OCI-LY7 (cell line): ENCODE measurements around the gene AFF3. TPM values are rescaled to one million over a fixed set of nuclear protein-coding genes. Genes with fewer than 3 reads are reported as not detected.

Source experiments
- BruUV-seq: library from RNA; stranded (reverse); fragments of 400-500 nt; replicated peaks from 2 replicates; lab custom pipeline; 2021; lab: Mats Ljungman, UMichigan
- CTCF ChIA-PET: fragments of 300-600 bp; sonication (Branson Sonifier 250); formaldehyde crosslinking; loops from one replicate; lab custom pipeline; 2022; ENCODE audit warnings: antibody characterized with exemption; ENCODE audit not compliant: unreplicated experiment; lab: Charles Lee
- POLR2A ChIA-PET: fragments of 300-600 bp; sonication (Branson Sonifier 250); formaldehyde crosslinking; loops from one replicate; lab custom pipeline; 2022; ENCODE audit warnings: antibody characterized with exemption; lab: Charles Lee
- DNase-seq: peaks from one replicate; pipeline ENCODE4 v3.0.0-alpha.2; 2015; ENCODE audit warnings: low spot score
- H2AFZ ChIP-seq: fragments of 200-600 bp; sonication (generic), shearing (Covaris generic); 2 replicates; pipeline ENCODE4 v1.6.1; 2014; ENCODE audit warnings: mild to moderate bottlenecking, antibody characterized with exemption, low read length, moderate library complexity
- H3K27ac ChIP-seq: fragments of 200-600 bp; sonication (generic); 2 replicates; pipeline ENCODE4 v1.5.1; 2014; ENCODE audit warnings: mixed run types, low read depth, mild to moderate bottlenecking, moderate library complexity, low read length, inconsistent platforms; ENCODE audit not compliant: poor library complexity, severe bottlenecking
- H3K36me3 ChIP-seq: fragments of 200-600 bp; sonication (generic); 2 replicates; pipeline ENCODE4 v1.6.1; 2014; ENCODE audit warnings: mild to moderate bottlenecking, antibody characterized with exemption, low read length, moderate library complexity, mixed read lengths; ENCODE audit not compliant: insufficient read depth
- H3K4me1 ChIP-seq: fragments of 200-600 bp; sonication (generic); 2 replicates; pipeline ENCODE4 v1.5.1; 2014; ENCODE audit warnings: mild to moderate bottlenecking, low read length; ENCODE audit not compliant: insufficient read depth, poor library complexity, severe bottlenecking
- H3K4me2 ChIP-seq: fragments of 200-600 bp; sonication (generic); 2 replicates; pipeline ENCODE4 v1.6.1; 2014; ENCODE audit warnings: mild to moderate bottlenecking, low read length
- H3K4me3 ChIP-seq: fragments of 200-600 bp; sonication (generic); 2 replicates; pipeline ENCODE4 v1.5.1; 2014; ENCODE audit warnings: mild to moderate bottlenecking, low read depth, low read length; ENCODE audit not compliant: poor library complexity, severe bottlenecking
- H3K79me2 ChIP-seq: fragments of 200-600 bp; sonication (generic); 2 replicates; pipeline ENCODE4 v1.6.1; 2016; ENCODE audit warnings: low read depth, mild to moderate bottlenecking, low read length, moderate library complexity, mixed read lengths; ENCODE audit not compliant: insufficient read depth
- H3K9me2 ChIP-seq: fragments of 200-600 bp; sonication (generic); 2 replicates; pipeline ENCODE4 v1.6.1; 2016; ENCODE audit warnings: mild to moderate bottlenecking, low read length, mixed read lengths; ENCODE audit not compliant: insufficient read depth
- H3K9me3 ChIP-seq: fragments of 200-600 bp; sonication (generic); 2 replicates; pipeline ENCODE4 v1.6.1; 2014; ENCODE audit warnings: mild to moderate bottlenecking, mixed run types, low read length, mixed read lengths
- H4K20me1 ChIP-seq: fragments of 200-600 bp; sonication (generic); 2 replicates; pipeline ENCODE4 v1.6.1; 2014; ENCODE audit warnings: mild to moderate bottlenecking, antibody characterized with exemption, low read length, moderate library complexity, mixed read lengths; ENCODE audit not compliant: insufficient read depth
- CTCF ChIP-seq: fragments of 200-600 bp; sonication (generic); conservative IDR thresholded peaks from 2 replicates; pipeline ENCODE4 v1.5.1; 2014; ENCODE audit warnings: mild to moderate bottlenecking, antibody characterized with exemption, low read length, moderate library complexity, mixed read lengths
- EZH2phosphoT487 ChIP-seq: fragments of 200-600 bp; sonication (generic); IDR thresholded peaks from 2 replicates; pipeline ENCODE4 v1.6.1; 2018; ENCODE audit warnings: low read depth, borderline replicate concordance, mild to moderate bottlenecking, mixed run types, antibody characterized with exemption, low read length, moderate library complexity, mixed read lengths
- intact Hi-C: fragments of 100-400 bp; cut with micrococcal nuclease; formaldehyde crosslinking; loops from one replicate; pipeline ENCODE4 v1.10.0; 2022; ENCODE audit not compliant: unreplicated experiment
- total RNA-seq, 2 experiments: library from RNA; depleted of rRNA in 1 of 2; stranded (reverse); fragments of >200 nt in 1 of 2; shearing (Covaris generic) in 1 of 2; gene quantifications; 2 replicates each; pipeline ENCODE4 v1.2.3, GENCODE V29; 2014 to 2022

AFF3 gene
- total RNA-seq, 2 experiments from 2014 or later, result 131 to 133 TPM

DNA sequence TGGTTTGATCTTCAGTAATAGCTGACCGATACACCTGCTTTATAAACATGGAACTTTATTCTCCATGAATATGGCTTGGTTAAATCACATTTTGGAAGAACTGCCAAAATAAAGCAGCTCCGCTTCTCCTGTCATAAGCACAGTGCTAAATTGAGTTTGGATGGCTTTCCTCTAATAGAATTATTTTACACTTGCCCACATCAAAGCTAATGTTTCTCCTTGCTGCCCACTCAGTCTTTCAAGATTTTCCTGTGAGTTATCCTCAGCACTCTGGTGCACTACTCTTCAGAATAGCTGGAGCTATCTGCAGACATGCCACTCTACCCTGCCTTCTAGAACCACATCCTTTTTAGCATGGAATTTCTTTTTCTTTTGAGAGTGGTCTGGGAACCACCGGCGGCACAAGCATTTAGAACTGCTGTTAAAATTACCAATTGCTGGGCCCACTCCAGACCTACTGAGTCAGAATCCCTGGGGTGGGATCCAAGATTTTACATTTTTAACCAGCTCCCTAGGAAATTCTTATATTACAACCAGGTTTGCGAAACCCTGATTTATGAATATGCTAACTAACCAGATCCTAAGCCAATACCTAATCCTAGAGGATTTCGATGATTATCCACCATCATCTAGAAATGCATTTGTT lies 283.3 kb downstream of the AFF3 start:
- H2AFZ ChIP-seq, result no peak overlapping the region
- no peak overlapping the region for H3K4me2 ChIP-seq
- peaks cover 34% of the 10 kb centered on the region; the same call in 1 of the 2 replicates for H3K79me2 ChIP-seq
- H3K36me3 ChIP-seq, result peaks cover 15% of the 10 kb centered on the region
- H3K27ac ChIP-seq, result no peak overlapping the region
- CTCF ChIA-PET, result no interaction called here
- no TSS peak for BruUV-seq
- H3K9me2 ChIP-seq, result no peaks in the 10 kb centered on the region
- no peak for DNase-seq
- no peak overlapping the region for H3K4me3 ChIP-seq
- H4K20me1 ChIP-seq, result no peaks in the 10 kb centered on the region
- intact Hi-C loops, result no loop called here
- POLR2A ChIA-PET, result interaction anchor here (0.8 to 0.9 kb wide), 3 partner anchors 9 to 374 kb away, joined by 3 read pairs; no protein-coding TSS in a partner anchor
- H3K4me1 ChIP-seq, result peaks cover 50% of the 10 kb centered on the region
- no peak for TF ChIP-seq CTCF
- TF ChIP-seq EZH2phosphoT487, result no peak
- no peaks in the 10 kb centered on the region for H3K9me3 ChIP-seq

DNA sequence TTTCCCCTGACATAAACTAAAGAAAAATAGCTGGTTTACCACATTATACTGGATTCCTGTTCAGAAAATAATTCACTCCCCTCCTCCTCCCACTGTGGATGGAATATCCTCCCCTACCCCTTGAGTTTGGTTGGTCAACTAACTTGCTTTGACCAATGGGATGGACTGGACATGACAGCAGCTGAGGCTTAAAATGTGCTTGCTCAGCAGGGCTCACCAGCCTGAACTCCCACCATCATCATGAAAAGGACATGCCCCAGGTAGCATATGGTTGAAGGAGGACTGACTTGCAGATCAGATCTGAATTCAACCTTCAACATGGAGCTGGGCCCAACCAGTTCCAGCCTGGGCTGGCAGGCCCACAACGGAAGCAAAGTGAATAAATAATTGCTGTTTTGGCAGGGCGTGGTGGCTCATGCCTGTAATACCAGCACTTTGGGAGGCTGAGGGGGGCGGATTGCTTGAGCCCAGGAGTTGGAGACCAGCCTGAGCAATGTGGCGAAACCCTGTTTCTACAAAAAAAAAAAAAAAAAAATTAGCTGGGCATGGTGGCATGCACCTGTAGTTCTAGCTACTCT lies 284.4 kb downstream of the AFF3 start:
- no peak for DNase-seq
- no peak for TF ChIP-seq EZH2phosphoT487
- TF ChIP-seq CTCF, result no peak
- H3K27ac ChIP-seq, result no peak overlapping the region
- ChIA-PET POLR2A (interaction anchor here (0.6 to 0.9 kb wide), 3 partner anchors 7 to 1857 kb away, joined by 3 read pairs; no protein-coding TSS in a partner anchor), CTCF (interaction anchor here (0.6 kb wide), 1 partner anchor 305 kb away, joined by 3 read pairs; no protein-coding TSS in a partner anchor)
- H3K9me2 ChIP-seq, result no peaks in the 10 kb centered on the region
- no TSS peak for BruUV-seq
- peaks cover 11% of the 10 kb centered on the region for H3K36me3 ChIP-seq
- no peak overlapping the region for H3K4me2 ChIP-seq
- no peak overlapping the region for H2AFZ ChIP-seq
- no peaks in the 10 kb centered on the region for H3K9me3 ChIP-seq
- no peak overlapping the region for H3K4me3 ChIP-seq
- intact Hi-C loops, result no loop called here
- H3K4me1 ChIP-seq, result peaks cover 38% of the 10 kb centered on the region
- peaks cover 32% of the 10 kb centered on the region; the same call in 1 of the 2 replicates for H3K79me2 ChIP-seq
- no peaks in the 10 kb centered on the region for H4K20me1 ChIP-seq

DNA sequence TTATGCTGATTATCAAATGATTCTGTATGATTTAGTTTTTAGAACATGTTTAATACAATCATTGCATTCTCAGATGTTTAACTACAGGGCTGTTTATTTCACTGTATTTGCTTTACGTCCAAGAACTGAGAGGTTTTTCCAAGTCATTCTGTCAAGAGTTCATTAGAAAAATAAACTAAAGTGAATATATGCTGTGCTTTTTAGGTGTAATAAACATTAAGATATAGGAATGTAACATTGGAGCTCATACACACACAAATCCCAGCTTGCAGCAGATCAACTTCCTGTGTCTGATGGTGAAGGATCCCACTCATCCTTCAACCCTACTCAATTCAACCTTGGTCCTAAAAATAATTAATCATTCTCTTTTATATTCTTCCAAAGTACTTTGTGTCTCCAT lies 285.0 kb downstream of the AFF3 start:
- TF ChIP-seq EZH2phosphoT487 (no peak), CTCF (no peak)
- Histone ChIP-seq H3K4me2 (no peak overlapping the region), H2AFZ (no peak overlapping the region), H3K9me3 (no peaks in the 10 kb centered on the region), H4K20me1 (no peaks in the 10 kb centered on the region), H3K79me2 (peaks cover 26% of the 10 kb centered on the region; the same call in 1 of the 2 replicates), H3K36me3 (peaks cover 11% of the 10 kb centered on the region), H3K4me3 (no peak overlapping the region), H3K27ac (no peak overlapping the region), H3K4me1 (peaks cover 32% of the 10 kb centered on the region), H3K9me2 (no peaks in the 10 kb centered on the region)
- DNase-seq, result no peak
- ChIA-PET POLR2A (no interaction called here), CTCF (no interaction called here)
- no TSS peak for BruUV-seq
- intact Hi-C loops, result no loop called here
